Ammon's horn (tissue), 1 donor: ENCODE results near the gene RALGAPB.
A peak's percentile ranks its signal among the peaks of the same experiment; 100 is the strongest.
"Not testable (repeated sequence)": the region's sequence is repeated elsewhere in the genome, so short reads cannot be mapped to it uniquely, and the experiment has no call there.

ENCODE experiments used
- DNase-seq: peaks from one replicate; pipeline ENCODE4 v3.0.0-alpha.2; 2016; ENCODE audit warnings: low spot score

Gene RALGAPB

GRCh38 chr20:38472513-38473366, at the start of gene RALGAPB:
TSS of gene RALGAPB (plus strand) at chr20:38472843. CDS start at chr20:38488433, 15,590 bp downstream.
- peak; percentile 98 for DNase-seq

- no peak for DNase-seq
Measured at GRCh38 chr20:38423541-38423940, 49.1 kb upstream of the RALGAPB start.

- no peak for DNase-seq
Measured at GRCh38 chr20:38424401-38424800, 48.2 kb upstream of the RALGAPB start.

GRCh38 chr20:38426006-38426897, 46.4 kb upstream of the RALGAPB start:
- peak; percentile 71 for DNase-seq

GRCh38 chr20:38427655-38428023, 45.0 kb upstream of the RALGAPB start:
- DNase-seq = no peak

- DNase-seq = no peak
Measured at GRCh38 chr20:38428800-38429199, 43.8 kb upstream of the RALGAPB start.

GRCh38 chr20:38429301-38429700, 43.3 kb upstream of the RALGAPB start:
- DNase-seq = no peak

- DNase-seq = no peak
Measured at GRCh38 chr20:38430679-38431325, 41.8 kb upstream of the RALGAPB start.

- no peak for DNase-seq
Measured at GRCh38 chr20:38432292-38432691, 40.4 kb upstream of the RALGAPB start.

- not testable (repeated sequence) for DNase-seq
Measured at GRCh38 chr20:38432870-38433269, 39.8 kb upstream of the RALGAPB start.

GRCh38 chr20:38433304-38433972, 39.2 kb upstream of the RALGAPB start:
- no peak for DNase-seq

- no peak for DNase-seq
Measured at GRCh38 chr20:38434301-38434741, 38.3 kb upstream of the RALGAPB start.

GRCh38 chr20:38434770-38435554, 37.7 kb upstream of the RALGAPB start, which contains the start of gene SNHG17:
TSS of gene SNHG17 (minus strand) at chr20:38435328.
- DNase-seq = peak; percentile 94

GRCh38 chr20:38435555-38435939, 37.1 kb upstream of the RALGAPB start:
- no peak for DNase-seq

- no peak for DNase-seq
Measured at GRCh38 chr20:38437796-38438195, 34.8 kb upstream of the RALGAPB start.

- DNase-seq = not testable (repeated sequence)
Measured at GRCh38 chr20:38441110-38441509, 31.5 kb upstream of the RALGAPB start.

GRCh38 chr20:38441916-38442315, 30.7 kb upstream of the RALGAPB start:
- no peak for DNase-seq

GRCh38 chr20:38445381-38445796, 27.3 kb upstream of the RALGAPB start:
- no peak for DNase-seq

GRCh38 chr20:38445901-38446425, 26.7 kb upstream of the RALGAPB start:
- no peak for DNase-seq

- peak; percentile 90 for DNase-seq
Measured at GRCh38 chr20:38446441-38447209, 26.0 kb upstream of the RALGAPB start.
